ENCODE results near the gene SPTB.

DNA sequence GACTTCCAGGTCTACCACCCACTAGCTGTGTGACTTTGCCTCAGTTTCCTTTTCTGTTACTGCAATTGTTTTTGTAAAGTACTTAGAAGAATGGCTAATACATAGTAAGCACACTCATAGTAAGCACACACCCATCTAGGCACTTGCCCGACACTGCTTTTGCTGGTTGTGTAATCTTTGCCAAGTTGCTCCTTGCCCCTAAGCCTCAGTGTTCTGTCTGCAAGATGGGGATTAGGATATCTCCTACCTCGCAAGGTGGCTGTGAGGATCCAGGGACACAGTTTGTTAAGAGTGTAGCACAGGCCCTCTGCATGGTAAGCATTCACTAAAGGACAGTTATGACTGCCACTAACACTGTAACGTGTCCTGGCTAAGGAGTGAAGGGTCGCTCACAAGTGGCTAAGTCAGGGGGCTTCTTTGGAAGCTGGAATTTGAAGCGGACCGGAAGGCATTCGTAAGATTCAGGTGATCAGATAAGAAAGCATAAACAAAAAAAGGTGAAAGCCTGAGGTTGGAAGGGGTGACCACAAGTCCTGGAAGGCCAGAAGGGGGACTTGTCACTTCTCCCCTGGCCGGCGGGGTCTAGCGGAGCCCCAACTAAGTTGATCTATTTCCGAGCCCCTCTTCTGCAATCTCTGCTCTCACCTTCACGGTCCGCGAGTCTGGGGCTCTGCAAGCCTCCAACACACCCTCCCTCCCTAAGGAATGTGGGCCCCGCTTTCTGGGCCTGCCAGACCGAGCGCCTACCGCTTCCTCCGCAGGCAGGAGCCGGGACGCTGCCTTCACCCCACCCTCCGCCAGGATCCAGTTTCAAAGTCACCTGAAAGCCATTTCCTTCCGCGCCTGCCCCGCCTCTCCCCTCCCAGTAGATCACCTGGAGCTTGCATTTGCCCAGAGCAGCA, 177.0 kb downstream of the SPTB start:
- TF ChIP-seq, protein P1, sequence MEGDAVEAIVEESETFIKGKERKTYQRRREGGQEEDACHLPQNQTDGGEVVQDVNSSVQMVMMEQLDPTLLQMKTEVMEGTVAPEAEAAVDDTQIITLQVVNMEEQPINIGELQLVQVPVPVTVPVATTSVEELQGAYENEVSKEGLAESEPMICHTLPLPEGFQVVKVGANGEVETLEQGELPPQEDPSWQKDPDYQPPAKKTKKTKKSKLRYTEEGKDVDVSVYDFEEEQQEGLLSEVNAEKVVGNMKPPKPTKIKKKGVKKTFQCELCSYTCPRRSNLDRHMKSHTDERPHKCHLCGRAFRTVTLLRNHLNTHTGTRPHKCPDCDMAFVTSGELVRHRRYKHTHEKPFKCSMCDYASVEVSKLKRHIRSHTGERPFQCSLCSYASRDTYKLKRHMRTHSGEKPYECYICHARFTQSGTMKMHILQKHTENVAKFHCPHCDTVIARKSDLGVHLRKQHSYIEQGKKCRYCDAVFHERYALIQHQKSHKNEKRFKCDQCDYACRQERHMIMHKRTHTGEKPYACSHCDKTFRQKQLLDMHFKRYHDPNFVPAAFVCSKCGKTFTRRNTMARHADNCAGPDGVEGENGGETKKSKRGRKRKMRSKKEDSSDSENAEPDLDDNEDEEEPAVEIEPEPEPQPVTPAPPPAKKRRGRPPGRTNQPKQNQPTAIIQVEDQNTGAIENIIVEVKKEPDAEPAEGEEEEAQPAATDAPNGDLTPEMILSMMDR (IDR thresholded peaks at IDR 0.05), result no peak
- TF ChIP-seq POLR2A (IDR thresholded peaks at IDR 0.05) (peak in 1 of 2 donors; percentile 53), POLR2AphosphoS5 (IDR thresholded peaks at IDR 0.05) (no peak)

Measured in sigmoid colon (tissue), 4 donors.